COR-L47 (cell line): ENCODE data around the gene GNG7.
"Not testable (repeated sequence)": the region's sequence is repeated elsewhere in the genome, so short reads cannot be mapped to it uniquely, and the experiment has no call there.

ENCODE experiments used
- DNase-seq: peaks from one replicate; lab custom pipeline; 2025; lab: John Stamatoyannopoulos, UW

Gene GNG7

DNA sequence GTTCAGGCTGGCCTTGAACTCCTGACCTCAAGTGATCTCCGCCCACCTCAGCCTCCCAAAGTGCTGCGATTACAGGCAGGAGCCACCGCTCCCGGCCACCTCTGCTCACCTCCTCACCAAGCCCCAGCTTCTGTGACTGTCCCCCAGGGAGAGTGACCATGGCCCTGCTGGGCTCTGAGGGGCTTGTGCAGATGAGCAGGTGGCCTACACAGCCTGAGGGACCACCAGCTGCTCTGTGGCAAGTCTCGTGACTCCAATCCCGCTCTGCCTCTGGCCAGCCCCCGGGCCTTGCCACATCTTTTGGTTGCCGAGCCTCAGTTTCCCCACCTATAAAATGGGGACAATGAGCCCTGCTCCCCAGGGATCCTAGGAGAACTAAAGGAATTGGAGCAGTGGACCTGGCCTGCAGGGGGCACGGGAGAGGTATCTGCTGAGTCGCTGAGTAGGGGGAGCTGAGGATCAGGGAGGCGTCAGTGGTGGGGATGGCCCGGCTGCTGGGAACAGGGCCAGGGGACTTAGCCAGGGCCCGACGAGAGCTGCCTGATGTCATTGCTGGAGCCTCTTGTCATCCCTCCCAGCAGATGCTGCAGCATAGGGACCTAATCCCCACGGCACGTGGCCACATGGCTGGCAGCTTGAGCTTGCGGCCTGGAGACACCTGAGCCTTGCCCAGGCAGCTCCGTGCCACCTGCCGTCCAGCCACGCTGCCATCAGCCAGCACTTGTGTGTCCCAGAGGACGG, 151.9 kb downstream of the GNG7 start:
- no peak for DNase-seq

DNA sequence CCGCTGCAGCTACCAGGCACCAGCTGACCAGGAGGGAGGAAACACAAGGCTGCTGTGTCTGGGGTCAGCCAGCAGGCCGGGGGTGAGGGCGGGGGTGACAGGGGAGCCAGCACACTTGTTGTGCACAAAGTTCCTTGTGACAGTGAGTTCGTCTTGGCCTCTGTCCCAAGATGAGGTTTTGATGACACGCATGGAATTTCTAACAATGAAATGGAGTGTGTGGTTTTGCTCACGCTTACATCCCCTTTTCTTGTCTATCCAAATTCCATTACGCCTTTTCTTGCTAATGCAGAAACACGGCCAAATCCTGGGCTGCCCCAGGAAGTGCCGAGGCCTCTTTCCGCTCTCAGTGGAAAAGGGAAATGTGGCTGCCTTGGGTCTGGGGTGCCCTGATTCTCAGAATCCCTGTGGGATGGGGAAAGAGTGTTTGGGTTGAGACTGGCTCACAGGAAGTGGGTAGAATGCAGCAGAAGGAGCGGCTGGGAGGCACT, 152.7 kb downstream of the GNG7 start:
- DNase-seq: no peak

DNA sequence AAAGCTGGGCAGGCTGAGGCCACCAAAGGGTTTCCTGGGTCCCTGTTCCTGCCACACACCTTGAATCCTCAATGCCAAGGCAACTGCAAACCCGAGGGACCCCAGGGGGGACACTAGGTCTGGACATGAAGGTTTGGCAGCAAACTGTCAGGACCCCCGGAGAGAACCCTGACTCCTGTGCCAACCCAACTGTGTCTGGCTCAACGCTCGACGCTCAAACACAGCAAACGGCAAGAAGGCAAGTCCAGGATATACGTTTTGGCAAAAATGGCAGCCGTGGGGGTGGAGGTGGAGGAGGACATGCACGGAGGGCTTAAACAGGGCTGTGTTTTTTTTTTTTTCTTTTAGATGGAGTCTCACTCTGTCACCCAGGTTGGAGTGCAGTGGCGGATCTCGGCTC, 153.5 kb downstream of the GNG7 start:
- no peak for DNase-seq

DNA sequence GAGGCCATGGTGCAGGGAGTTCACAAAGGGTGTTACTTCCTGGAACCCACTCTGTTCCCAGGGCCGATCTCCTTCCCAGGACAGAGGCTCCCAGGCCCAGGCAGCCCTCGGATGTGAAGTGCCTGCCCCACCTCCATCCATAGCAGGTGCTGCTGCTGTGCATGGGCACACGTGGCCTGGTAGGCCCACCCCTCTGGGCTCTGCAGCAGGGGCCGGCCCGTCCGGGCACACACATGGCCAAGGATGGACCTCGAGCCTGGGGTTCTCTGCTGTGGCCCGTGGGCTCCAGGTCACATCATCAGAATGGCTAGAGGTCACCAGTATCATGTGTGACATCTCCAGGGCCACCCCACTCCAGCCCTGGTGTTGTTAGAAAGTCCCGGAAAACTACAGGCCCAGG, 154.8 kb downstream of the GNG7 start:
- no peak for DNase-seq

DNA sequence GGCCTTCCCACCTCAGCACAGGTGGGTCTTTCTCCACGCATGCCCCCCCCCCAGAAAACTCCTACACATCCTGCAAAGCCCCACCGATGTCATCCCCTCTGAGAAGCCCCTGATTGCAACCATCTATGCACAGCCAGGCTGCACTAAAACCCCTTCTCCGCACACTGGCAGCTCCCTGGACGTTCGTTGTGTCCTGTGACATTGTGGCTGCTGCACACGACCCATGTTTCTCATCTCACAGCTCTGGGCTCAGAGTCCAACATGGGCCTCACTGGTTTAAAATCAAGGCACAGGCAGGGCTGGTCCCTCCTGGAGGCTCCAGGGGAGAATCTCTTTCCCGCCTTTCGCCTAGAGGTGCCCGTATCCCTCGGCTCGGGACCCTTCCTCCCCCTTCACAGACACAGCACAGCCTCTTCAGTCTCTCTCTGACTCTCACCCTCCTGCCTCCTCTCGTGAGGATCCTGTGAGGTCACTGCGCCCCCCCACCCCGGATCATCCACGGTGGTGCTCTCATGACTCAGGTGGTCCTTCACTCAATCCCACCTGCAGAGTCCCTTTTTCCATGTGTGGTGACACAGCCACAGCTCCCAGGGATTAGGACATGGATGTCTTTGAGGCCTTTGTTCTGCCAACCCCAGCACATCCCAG, 155.3 kb downstream of the GNG7 start:
- no peak for DNase-seq

DNA sequence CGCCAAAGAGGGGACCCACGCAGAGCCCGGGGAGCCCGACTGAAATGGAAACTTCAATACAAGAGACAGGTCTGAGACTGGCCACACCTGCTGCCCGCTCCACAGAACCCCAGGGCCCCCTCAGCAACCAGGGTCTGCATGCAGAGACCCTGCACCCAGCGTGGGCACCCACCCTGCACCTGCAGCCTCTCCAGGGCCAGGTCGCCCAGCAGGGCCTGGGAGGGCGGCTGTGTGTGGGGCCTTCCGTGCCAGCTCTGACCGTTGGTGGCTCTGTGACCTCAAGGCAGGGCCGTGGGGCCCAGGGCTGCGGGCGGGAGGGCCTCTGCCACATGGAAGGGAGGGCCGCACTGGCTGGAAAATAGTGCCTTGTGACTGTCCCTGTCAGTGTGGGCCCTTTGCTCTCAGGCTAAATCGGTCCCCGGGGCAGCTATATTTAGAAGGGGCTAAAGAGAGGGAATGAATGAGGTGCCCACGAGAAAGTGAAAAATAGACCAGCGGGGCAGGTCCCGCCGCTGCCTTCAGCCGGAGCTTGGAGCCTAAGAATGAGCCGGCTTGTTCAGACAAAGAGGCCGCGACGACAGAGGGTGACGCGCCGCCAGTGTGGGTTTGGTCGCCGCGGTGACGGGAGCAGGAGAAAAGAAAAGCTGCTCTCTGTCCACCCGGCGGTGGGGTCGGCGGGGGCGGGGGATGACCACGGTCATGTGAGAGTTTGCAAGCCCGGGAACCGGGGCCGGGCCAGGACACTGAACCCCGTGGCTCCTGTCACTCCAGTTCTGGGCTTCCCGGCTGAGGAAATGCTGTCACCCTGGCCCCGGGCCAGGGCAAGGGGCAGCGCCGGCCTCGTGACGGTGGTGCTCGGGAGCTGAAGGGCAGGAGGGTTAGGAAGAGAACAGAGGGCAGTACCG, 156.1 kb downstream of the GNG7 start:
- DNase-seq: no peak

DNA sequence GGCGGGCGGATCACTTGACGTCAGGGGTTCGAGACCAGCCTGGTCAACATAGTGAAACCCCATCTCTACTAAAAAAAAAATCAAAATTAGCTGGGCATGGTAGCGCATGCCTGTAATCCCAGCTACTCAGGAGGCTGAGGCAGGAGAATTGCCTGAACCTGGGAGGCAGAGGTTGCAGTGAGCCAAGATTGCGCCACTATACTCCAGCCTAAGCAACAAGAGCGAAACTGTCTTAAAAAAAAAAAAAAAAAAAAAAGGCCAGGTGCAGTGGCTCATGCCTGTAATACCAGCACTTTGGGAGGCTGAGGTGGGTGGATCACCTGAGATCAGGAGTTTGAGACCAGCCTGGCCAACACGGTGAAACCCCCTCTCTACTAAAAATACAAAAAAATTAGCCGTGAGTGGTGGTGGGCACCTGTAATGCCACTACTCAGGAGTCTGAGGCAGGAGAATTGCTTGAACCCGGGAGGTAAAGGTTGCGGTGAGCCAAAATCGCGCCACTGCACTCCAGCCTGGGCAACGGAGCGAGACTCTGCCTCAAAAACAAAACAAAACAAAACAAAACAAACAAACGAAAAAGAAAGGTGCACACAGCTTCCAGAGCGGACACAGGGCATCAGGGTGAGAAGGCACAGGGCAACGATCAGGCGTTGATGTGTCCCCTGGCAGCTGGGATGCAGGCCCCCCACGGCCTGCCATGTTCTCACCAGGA, 156.9 kb downstream of the GNG7 start:
- DNase-seq: not testable (repeated sequence)

DNA sequence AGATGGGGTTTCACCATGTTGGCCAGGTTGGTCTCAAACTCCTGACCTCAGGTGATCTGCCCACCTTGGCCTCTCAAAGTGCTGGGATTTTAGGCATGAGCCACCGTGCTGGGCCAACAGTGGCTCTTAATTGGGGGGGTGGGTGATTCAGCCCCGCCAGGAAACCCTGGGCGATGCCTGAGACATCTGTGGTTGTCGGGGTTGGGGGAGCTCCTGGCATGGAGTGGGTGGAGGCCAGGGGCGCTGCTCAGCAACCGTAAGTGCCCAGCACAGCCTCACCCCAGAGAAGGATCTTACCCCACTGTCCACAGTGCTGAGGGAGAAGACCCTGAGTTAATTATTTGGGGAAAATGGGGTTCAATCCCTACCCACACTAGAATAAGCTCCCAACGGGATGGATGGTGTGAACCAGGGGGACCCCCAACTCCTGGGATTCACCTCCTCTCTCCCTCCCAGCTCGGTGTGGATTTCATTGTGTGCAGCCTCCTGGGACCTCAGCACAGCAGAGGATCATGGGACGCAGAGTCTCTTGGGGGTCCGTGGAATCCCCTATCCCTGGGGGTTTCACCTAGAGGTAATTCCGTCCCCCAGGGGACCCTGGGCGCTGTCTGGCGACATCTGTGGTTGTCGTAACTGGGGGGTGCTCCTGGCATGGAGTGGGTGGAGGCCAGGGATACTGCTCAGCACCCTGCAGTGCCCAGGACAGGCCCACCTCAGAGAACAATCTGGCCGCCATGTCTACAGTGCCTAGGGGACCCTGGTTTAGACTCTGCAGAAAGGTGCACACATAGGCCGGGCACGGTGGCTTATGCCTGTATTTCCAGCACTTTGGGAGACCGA, 157.7 kb downstream of the GNG7 start:
- DNase-seq: no peak

DNA sequence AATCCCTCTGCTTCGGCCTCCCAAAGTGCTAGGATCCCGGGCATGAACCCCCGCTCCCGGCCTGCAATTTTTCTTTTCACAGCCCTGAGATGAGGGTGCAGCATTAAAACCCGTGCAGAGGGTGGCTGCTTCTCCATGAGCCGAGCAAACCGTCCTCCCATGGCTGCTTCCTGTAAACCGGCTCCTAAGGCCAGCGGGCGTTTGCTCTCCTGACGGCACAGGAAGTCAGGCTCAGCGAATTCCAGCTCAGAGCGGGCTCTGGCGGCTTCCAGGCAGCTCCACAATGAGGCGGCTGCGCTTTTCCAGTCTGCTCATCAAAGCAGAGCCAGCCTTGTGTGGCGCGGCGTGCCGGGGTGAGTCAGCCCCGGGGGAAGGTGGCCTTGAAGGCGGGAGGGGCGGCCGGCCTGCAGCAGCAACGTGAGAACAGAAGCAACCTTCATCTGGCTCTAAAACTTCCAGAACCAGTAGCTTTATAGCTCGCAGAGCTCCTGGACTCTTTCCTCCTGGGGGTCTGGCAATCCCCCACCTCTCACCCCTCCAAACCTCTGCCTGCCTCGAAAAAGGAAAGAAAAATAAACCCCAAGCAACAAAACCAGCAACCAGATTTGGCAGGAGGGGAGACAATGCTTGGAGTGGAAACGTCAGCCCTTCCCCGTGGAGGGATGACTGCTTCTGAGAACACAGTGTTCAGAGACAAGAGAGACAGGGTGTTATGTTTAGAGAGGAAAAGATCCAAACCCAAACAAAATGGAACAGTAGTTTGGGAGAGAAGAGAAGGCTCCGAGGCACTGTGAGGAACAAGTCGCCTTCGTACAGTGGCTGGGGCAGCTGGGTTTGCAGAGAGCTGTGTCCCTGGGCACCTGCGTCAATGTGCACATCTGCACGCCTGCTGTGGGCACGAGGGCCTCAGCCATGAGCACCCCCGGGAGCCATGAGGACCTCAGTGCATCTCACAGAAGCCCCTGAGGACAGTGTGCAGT, 158.7 kb downstream of the GNG7 start:
- peak; percentile 87 for DNase-seq

DNA sequence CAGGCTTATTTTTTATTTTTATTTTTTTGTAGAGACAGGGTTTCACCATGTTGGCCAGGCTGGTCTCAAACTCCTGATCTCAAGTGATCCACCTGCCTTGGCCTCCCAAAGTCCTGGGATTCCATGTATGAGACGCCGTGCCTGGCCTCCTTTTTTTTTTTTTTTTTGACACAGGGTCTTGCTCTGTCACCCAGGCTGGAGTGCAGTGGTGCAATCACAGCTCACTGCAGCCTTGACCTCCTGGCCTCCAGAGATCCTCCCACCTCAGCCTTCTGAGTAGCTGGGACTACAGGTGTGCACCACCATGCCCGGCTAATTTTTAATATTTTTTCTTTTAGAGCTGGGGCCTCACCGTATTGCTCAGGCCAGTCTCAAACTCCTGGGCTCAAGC, 159.4 kb downstream of the GNG7 start:
- not testable (repeated sequence) for DNase-seq

DNA sequence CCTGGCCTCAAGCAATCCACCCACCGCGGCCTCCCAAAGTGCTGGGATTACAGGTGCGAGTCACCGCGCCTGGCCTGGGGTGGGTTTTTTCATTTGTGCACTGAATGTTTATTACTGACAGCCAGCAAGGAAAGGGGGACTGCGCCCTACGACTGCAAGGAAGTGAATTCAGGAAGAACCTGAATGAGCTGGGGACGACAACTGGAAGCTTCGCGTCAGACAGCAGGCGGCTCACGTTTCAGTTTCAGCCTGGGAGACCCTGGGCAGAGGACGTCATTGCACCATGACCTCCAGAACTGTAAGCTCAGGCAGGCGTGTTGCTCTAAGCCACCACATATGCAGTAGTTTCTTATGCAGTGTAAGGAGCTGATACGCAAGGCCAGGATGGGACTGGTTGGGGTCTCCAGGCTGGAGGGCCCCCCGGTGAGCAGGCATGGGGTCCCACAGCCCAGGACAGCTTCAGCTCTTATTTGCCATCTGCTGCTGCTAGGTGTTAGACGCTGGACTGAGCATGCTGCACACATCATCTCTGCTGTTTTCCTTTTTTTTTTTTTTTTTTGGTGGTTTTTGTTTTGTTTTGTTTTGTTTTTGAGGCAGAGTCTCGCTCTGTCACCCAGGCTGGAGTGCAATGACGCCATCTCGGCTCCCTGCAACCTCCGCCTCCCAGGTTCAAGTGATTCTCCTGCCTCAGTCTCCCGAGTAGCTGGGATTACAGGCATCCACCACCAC, 160.0 kb downstream of the GNG7 start:
- no peak for DNase-seq

DNA sequence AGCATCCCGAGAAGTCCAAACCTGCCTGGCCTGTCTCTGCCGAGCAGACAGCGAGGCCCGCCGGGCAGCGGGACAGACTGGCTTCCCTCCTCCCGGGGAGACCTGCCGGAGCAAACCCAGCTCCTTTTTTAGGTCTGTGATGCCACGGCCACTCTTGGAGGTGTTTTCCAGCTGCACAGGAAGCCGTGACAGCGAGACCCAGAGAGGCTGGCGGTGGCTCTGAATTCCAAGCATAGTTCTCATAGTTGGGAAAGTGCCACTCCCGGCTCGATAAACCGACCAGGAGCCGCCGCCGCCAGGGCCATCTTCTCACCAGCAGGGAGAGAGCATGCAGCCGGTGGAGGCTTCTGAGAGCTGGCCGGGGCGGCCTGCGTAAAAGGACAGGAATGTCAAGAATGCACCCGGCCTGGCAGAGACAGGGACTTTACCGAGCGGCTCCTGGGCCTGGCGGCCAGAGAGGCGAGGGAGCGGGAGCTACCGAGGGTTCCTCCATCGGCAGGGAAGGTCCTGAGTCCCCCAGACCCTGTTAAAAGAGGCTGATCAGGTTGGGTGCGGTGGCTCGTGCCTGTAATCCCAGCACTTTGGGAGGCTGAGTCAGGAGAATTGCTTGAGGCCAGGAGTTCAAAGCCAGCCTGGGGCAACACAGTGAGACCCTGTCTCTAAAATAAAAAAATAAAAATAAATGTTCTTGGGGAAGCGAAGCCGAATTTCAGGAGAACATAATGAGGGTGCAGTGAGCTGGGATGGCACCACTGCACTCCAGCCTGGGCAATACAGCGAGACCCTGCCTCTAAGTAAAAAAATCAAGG, 161.6 kb downstream of the GNG7 start:
- DNase-seq: no peak

DNA sequence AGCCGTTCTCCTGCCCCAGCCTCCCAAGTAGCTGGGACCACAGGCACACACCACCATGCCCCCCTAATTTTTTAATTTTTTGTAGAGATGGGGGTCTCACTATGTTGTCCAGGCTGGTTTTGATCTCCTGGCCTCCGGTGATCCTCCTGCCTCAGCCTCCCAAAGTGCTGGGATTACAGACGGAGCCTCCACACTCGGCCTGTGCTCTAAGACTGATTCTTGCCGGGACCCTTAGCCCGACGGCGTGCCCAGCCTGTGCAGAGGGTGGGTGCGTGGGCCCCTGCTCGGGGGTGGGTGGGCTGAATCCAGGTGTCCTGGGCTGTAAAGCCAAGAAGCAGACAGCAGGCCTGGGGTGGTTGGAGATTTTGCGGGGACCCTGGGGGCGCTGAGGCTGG, 162.2 kb downstream of the GNG7 start:
- DNase-seq: no peak

DNA sequence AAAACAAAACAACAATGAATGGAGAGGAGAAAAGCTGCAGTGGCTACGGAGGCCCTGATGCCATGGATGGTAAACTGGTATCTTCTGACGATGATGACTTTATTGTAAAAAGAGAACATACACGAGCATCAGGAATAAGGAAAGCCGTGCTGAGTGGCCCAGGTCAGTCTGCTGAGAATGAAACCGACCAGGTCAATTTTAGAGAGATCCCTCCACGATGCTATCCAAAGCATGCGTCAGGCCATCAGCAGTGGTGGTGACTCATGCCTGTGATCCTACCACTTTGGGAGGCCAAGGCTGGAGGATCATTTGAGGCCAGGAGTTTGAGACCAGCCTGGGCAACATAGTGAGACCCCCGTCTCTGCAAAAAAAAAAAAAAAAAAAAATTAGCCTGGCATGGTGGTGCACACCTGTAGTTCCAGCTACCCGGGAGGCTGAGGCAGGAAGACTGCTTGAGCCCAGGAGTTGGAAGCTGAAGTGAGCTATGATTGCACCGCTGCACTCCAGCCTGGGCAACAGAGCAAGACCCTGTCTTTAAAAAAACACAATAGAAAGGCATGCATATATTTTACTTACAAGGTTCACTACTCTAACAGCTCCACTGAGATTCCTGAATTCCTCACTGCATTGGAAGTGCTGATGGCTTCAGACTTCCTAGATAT, 164.3 kb downstream of the GNG7 start:
- DNase-seq: no peak

DNA sequence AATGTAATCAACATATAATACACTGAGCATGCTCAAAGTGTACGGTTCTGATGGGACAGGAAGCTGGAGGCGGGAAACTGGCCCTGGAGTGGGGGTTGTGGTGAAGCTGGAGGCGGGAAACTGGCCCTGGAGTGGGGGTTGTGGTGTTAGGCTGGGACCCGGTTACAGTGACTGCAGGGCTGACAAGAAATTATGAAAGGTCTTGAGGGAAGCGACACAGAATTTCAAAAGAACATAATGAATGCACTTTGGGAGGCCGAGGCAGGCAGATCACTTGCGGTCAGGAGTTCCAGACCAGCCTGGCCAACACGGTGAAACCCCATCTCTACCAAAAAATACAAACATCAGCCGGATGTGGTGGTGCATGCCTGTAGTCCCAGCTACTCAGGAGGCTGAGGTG, 164.9 kb downstream of the GNG7 start:
- DNase-seq: not testable (repeated sequence)

DNA sequence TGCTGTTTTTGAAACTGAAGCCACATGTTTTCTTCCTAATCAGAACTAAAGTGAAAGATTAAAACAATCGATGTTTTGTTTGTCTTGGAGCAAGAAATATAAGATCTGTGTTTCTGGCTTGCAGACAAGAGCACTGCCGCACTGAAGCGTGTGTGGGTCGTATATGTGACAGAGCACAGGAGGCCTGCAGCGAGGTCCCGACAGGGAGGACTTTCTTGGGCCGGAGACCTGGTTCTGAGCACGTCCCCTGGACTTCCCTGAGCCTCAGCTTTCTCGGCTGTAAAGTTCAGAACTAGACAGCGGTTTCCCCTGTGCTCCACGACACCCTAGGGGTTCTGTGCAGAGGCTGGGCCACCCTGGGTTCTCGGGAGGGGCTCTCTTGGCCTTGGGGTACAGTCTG, 166.0 kb downstream of the GNG7 start:
- DNase-seq: no peak

DNA sequence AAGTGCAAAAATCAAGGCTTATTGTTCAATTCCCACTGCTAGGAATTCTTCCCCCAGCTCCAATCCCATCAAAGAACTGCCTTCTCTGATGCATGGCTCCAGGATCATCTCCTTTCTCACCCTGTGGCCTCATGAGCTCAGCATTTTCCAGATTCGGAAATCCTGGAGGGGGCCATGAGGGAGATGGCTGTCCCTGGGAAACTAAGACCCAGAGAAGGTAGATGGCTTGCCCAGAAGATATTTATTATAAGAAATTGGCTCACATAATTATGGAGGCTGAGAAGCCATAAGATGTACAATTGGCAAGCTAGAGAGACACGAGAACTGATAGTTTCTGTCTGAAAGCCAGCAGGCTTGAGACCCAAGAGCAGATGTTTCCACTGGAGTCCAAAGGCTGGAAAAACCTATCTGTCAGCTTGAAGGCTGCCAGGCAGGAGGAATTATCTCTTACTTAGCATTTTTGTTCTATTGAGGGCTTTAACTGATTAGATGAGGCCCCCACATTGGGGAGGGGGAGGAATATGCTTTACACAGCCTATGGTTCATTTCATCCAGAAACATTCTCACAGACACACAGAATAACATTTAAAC, 168.0 kb downstream of the GNG7 start:
- DNase-seq: no peak
